Measurements from ENCODE around the gene POTEC. TPM values are rescaled to one million over a fixed set of nuclear protein-coding genes. Genes with fewer than 3 reads are reported as not detected.

The POTEC gene
- total RNA-seq = under 0.01 TPM in 2 replicates

DNA sequence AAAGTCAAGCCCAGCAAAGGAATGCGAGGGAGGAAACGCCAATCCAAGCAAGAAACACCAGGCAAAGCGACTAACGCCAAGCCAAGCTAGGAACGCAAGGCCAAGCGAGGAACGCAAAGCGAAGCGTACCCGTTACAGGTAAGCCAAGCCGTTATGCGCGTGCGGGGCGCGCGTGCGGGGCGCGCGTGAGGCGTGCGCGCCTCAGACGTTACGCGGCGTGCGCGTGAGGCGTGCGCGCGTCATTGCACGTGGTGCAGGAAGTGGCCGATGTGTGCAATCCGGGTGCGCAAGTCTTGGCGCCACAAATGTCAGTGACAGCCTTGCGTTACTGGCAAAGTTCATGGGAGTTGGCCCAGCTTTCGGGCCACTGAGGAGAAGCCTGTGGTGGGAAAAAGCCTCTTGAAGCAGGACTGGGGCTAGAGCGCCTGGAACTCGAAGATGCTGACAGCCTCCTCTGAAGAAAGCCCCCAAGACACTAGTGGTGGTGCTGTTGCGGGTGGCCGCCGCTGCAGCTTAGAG, at the start of gene POTEC:
Gene POTEC, minus strand, starts transcription at position 155 of the 519 bp plus-strand sequence. CDS start 454 bp downstream, outside the sequence.

Other genes starting within 250 kb of the POTEC start
- 0.96 and 4.5 TPM in 2 replicates for gene ANKRD30B, start 204.6 kb upstream of the POTEC start, total RNA-seq